IPS-20b (cell line): ENCODE measurements around the gene FREM1.

ENCODE experiments used
- H3K27ac ChIP-seq: one replicate; pipeline ENCODE4 v1.5.1; 2013; ENCODE audit warnings: low read length
- H3K27me3 ChIP-seq: 2 replicates; pipeline ENCODE4 v1.6.1; 2013; ENCODE audit warnings: mild to moderate bottlenecking, low read length, inconsistent platforms; ENCODE audit not compliant: insufficient read depth
- H3K36me3 ChIP-seq: 2 replicates; pipeline ENCODE4 v1.6.1; 2013; ENCODE audit warnings: low read depth, mild to moderate bottlenecking, inconsistent platforms, low read length, moderate library complexity; ENCODE audit not compliant: insufficient read depth
- H3K4me1 ChIP-seq: 2 replicates; pipeline ENCODE4 v1.6.1; 2013; ENCODE audit warnings: mild to moderate bottlenecking, control low read depth, inconsistent platforms, low read length, moderate library complexity; ENCODE audit not compliant: insufficient read depth
- H3K4me3 ChIP-seq: 2 replicates; pipeline ENCODE4 v1.5.1; 2013; ENCODE audit warnings: mild to moderate bottlenecking, low read length, inconsistent platforms
- H3K9ac ChIP-seq: 2 replicates; pipeline ENCODE4 v1.6.1; 2013; ENCODE audit warnings: low read depth, mild to moderate bottlenecking, inconsistent platforms, low read length, moderate library complexity
- H3K9me3 ChIP-seq: 2 replicates; pipeline ENCODE4 v1.6.1; 2013; ENCODE audit warnings: mild to moderate bottlenecking, low read depth, low read length, inconsistent platforms; ENCODE audit not compliant: insufficient read depth

Gene FREM1

GRCh38 chr9:14775917-14776316 lies 134.3 kb downstream of the FREM1 start:
- no peaks in the 10 kb centered on the region for H3K9me3 ChIP-seq
- H3K27ac ChIP-seq = no peak overlapping the region
- no peak overlapping the region for H3K4me3 ChIP-seq
- H3K4me1 ChIP-seq = no peaks in the 10 kb centered on the region
- no peaks in the 10 kb centered on the region for H3K27me3 ChIP-seq
- H3K9ac ChIP-seq = no peak overlapping the region
- no peaks in the 10 kb centered on the region for H3K36me3 ChIP-seq

- Histone ChIP-seq H3K36me3 (no peaks in the 10 kb centered on the region; the same call in 1 of the 2 replicates), H3K9ac (no peak overlapping the region), H3K27me3 (no peaks in the 10 kb centered on the region), H3K4me1 (no peaks in the 10 kb centered on the region), H3K27ac (no peak overlapping the region), H3K4me3 (no peak overlapping the region), H3K9me3 (no peaks in the 10 kb centered on the region)
These were observed 139.6 kb downstream of the FREM1 start for GRCh38 chr9:14770592-14770991.

GRCh38 chr9:14769230-14769571 lies 141.0 kb downstream of the FREM1 start:
- no peaks in the 10 kb centered on the region for H3K4me1 ChIP-seq
- no peak overlapping the region for H3K9ac ChIP-seq
- H3K4me3 ChIP-seq = no peak overlapping the region
- H3K36me3 ChIP-seq = no peaks in the 10 kb centered on the region; the same call in 1 of the 2 replicates
- H3K27ac ChIP-seq = no peak overlapping the region
- H3K27me3 ChIP-seq = no peaks in the 10 kb centered on the region
- no peaks in the 10 kb centered on the region for H3K9me3 ChIP-seq

DNA sequence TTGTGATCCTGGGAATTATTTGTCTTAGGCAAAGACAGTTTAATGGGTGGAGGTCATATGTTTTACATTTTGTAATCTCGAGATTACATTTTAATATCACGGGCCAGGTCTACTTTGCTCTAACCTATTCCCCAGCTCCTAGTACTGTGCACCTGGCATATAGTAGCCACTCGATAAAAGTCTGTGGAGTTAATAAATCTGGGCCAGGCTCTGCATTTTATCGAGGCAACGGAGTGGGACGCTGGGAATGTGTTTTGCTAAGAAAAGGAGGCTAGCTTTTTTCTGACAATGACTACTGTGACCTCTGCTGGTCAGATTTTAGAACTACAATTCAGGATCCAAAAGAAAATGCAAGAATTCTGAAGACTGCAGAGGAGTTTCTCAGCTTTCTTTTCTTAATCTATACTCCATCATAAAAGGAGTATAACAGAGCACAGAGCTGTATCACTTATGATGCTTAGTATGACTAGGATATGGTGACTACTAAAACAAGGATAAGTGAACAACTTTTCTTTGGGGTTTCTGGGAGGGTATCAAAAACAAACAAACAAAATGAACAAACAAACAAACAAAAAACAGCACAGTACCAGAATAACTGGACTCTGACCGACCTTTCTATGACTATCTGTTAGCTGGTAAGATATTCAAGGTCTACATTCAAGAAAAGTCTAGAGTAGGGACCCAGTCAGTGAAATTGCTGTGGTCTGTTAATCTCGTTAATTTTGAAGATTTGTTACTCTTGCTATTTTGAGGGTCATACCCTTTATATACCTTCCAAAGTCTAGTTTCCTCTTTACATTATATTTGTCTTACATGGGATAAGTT lies 141.6 kb downstream of the FREM1 start:
- Histone ChIP-seq H3K36me3 (no peaks in the 10 kb centered on the region; the same call in 1 of the 2 replicates), H3K9ac (no peak overlapping the region), H3K27ac (no peak overlapping the region), H3K4me3 (no peak overlapping the region), H3K9me3 (no peaks in the 10 kb centered on the region), H3K27me3 (no peaks in the 10 kb centered on the region), H3K4me1 (no peaks in the 10 kb centered on the region)

- no peaks in the 10 kb centered on the region for H3K9me3 ChIP-seq
- no peaks in the 10 kb centered on the region for H3K4me1 ChIP-seq
- no peak overlapping the region for H3K27ac ChIP-seq
- no peaks in the 10 kb centered on the region; the same call in 1 of the 2 replicates for H3K36me3 ChIP-seq
- H3K27me3 ChIP-seq = no peaks in the 10 kb centered on the region
- no peak overlapping the region for H3K9ac ChIP-seq
- no peak overlapping the region for H3K4me3 ChIP-seq
These were observed 143.9 kb downstream of the FREM1 start for GRCh38 chr9:14766299-14766698.

DNA sequence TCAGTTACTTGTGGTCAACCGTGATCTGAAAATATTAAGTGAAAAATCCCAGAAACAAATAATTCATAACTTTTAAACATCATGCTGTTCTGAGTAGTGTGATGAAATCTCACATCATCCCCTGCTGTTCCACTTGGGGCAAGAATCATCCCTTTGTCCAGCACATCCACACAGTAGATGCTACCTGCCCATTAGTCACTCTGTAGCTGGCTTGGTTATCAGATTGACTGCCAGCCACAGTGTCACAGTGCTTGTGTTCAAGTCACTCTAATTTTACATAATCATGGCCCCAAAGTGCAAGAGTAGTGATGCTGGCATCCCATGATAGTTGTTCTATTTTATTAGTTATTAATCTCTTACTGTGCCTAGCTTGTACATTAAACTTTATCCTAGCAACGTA lies 148.6 kb downstream of the FREM1 start:
- Histone ChIP-seq H3K36me3 (no peaks in the 10 kb centered on the region), H3K4me1 (no peaks in the 10 kb centered on the region), H3K4me3 (no peak overlapping the region), H3K9me3 (no peaks in the 10 kb centered on the region), H3K9ac (no peak overlapping the region), H3K27ac (no peak overlapping the region), H3K27me3 (no peaks in the 10 kb centered on the region)

DNA sequence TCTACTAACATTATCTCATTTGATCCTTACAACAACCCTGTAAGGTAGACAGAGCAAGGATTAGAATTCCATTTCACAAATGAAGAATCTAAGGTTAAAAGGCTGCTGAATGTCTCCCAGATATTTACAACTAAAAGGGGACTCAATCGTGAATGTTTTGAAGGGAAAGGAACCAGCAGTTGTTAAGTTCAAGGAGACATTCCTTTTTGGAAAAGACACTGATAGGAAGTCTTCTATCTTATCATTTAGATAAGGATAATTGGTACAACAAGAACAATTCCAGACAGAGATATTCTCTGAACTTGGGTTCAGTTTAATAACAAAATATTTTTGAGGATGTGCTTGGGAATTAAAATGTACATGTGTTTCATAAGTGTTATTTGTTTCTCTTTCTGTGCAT lies 150.2 kb downstream of the FREM1 start:
- Histone ChIP-seq H3K9me3 (no peaks in the 10 kb centered on the region), H3K36me3 (no peaks in the 10 kb centered on the region), H3K9ac (no peak overlapping the region), H3K4me1 (no peaks in the 10 kb centered on the region), H3K27me3 (no peaks in the 10 kb centered on the region), H3K27ac (no peak overlapping the region), H3K4me3 (no peak overlapping the region)

DNA sequence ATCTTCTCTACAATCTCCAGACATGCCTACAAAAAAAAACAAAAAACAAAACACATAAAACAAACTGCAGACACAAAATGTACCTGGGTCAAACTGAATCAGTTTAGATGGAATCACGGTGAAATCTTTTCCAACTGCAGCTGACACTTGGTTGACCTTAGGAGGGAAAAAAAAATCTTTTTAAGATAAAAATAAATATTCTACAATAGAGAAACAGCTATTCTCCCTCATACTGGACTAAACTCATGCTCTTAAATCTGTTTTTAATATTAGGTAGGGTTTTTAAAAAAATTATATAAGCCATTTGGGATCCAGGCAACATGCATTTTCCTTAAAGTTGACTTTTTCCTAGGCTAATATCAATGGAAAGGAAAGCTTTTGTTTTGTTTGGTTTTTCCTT lies 153.9 kb downstream of the FREM1 start:
- Histone ChIP-seq H3K36me3 (no peaks in the 10 kb centered on the region), H3K9me3 (no peaks in the 10 kb centered on the region), H3K9ac (no peak overlapping the region), H3K27ac (no peak overlapping the region), H3K27me3 (no peaks in the 10 kb centered on the region), H3K4me1 (no peaks in the 10 kb centered on the region), H3K4me3 (no peak overlapping the region)

DNA sequence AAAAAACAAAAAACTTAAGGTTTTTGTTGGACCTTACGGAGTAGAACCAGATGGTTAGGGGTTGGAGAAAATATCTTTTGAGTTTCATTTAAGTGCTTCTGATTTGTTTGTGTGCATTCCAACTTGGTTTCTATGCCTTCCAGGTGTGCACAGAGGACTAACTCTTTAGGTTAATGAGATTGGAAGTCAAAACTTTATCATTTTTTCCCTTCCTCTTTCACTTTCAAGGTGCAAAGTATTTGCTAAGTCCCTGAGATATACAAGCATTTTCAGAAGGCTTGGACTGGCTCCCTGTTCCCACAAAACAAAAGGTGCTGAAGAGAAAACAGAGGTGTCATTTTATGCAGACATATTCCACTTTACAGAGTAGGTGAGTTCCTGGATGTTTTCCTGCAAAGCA lies 157.4 kb downstream of the FREM1 start:
- Histone ChIP-seq H3K36me3 (no peaks in the 10 kb centered on the region), H3K27me3 (no peaks in the 10 kb centered on the region), H3K4me1 (peaks cover 19% of the 10 kb centered on the region; the same call in 1 of the 2 replicates), H3K4me3 (no peak overlapping the region), H3K27ac (no peak overlapping the region), H3K9ac (no peak overlapping the region), H3K9me3 (no peaks in the 10 kb centered on the region)

- Histone ChIP-seq H3K27me3 (no peaks in the 10 kb centered on the region), H3K27ac (no peak overlapping the region), H3K36me3 (no peaks in the 10 kb centered on the region), H3K9me3 (no peaks in the 10 kb centered on the region), H3K4me3 (no peak overlapping the region), H3K9ac (no peak overlapping the region), H3K4me1 (peaks cover 19% of the 10 kb centered on the region; the same call in 1 of the 2 replicates)
These were observed 158.0 kb downstream of the FREM1 start for GRCh38 chr9:14752271-14752670.

GRCh38 chr9:14750821-14751220 lies 159.4 kb downstream of the FREM1 start:
- Histone ChIP-seq H3K9ac (no peak overlapping the region), H3K4me3 (no peak overlapping the region), H3K36me3 (no peaks in the 10 kb centered on the region), H3K9me3 (no peaks in the 10 kb centered on the region), H3K4me1 (peaks cover 19% of the 10 kb centered on the region; the same call in 1 of the 2 replicates), H3K27me3 (no peaks in the 10 kb centered on the region), H3K27ac (no peak overlapping the region)

DNA sequence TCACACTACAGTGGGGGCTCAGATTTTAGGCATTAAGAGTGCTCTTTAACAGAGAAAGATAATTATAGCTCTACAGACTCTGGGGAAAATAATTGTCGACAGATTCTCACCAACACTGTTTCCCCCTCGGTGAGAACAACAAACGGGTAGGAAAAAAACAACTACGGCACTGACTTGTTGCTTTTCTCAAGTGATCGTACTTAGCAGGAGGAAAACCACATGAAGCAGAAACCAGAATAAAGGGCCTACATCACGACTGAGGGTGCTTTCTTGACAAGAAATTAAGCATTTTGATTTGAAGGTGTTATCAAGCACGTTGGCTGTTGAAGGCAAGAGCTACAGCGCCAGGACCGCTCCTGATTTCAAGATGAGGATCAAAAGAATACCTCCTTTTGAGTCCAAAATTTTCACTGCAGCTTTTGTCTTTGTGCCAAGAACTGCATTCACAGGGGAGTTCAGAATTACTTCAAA lies 160.5 kb downstream of the FREM1 start:
- H3K9ac ChIP-seq = peak overlapping the region; percentile 24; the same call in 1 of the 2 replicates
- peaks cover 19% of the 10 kb centered on the region; the same call in 1 of the 2 replicates for H3K4me1 ChIP-seq
- no peak overlapping the region for H3K27ac ChIP-seq
- no peaks in the 10 kb centered on the region for H3K36me3 ChIP-seq
- H3K9me3 ChIP-seq = no peaks in the 10 kb centered on the region
- H3K27me3 ChIP-seq = no peaks in the 10 kb centered on the region
- H3K4me3 ChIP-seq = peak overlapping the region; percentile 17; the same call in 1 of the 2 replicates
